Memory B cell (primary cell): ENCODE measurements around the gene DISP3.

ENCODE experiments used
- ATAC-seq: fragments of 150-1000 bp; cut with Tn5 transposase; 2 replicates; pipeline ENCODE4 v1.10.0; 2021; ENCODE audit warnings: low read depth, mild to moderate bottlenecking, moderate library complexity
- DNase-seq, 2 donors: peaks; one replicate each; pipeline ENCODE4 v3.0.0; 2022; ENCODE audit warnings: low spot score in 2 of 2
- H3K27ac Mint-ChIP-seq: one replicate; pipeline ENCODE4 v1.8.0; 2022; ENCODE audit warnings: mild to moderate bottlenecking, moderate library complexity, mixed read lengths
- H3K27me3 Mint-ChIP-seq: one replicate; pipeline ENCODE4 v1.8.0; 2022; ENCODE audit warnings: mixed read lengths
- H3K36me3 Mint-ChIP-seq: one replicate; pipeline ENCODE4 v1.8.0; 2022; ENCODE audit warnings: mild to moderate bottlenecking, mixed read lengths
- H3K4me1 Mint-ChIP-seq: one replicate; pipeline ENCODE4 v1.8.0; 2022; ENCODE audit warnings: mixed read lengths
- H3K4me3 Mint-ChIP-seq: one replicate; pipeline ENCODE4 v1.8.0; 2022; ENCODE audit warnings: mild to moderate bottlenecking, moderate library complexity, mixed read lengths
- H3K9me3 Mint-ChIP-seq: one replicate; pipeline ENCODE4 v1.8.0; 2022; ENCODE audit warnings: mixed read lengths

DISP3 gene

GRCh38 chr1:11471473-11471872 lies 7.5 kb upstream of the DISP3 start:
- peaks cover 14% of the 10 kb centered on the region for H3K27me3 Mint-ChIP-seq
- no peaks in the 10 kb centered on the region for H3K4me1 Mint-ChIP-seq
- no peaks in the 10 kb centered on the region for H3K9me3 Mint-ChIP-seq
- DNase-seq (no peak), ATAC-seq (no peak)
- peaks cover 1% of the 10 kb centered on the region for H3K36me3 Mint-ChIP-seq
- H3K4me3 Mint-ChIP-seq: no peak overlapping the region
- no peak overlapping the region for H3K27ac Mint-ChIP-seq

- peaks cover 1% of the 10 kb centered on the region for H3K36me3 Mint-ChIP-seq
- H3K4me3 Mint-ChIP-seq: no peak overlapping the region
- H3K4me1 Mint-ChIP-seq: no peaks in the 10 kb centered on the region
- ATAC-seq: no peak
- no peak overlapping the region for H3K27ac Mint-ChIP-seq
- peaks cover 14% of the 10 kb centered on the region for H3K27me3 Mint-ChIP-seq
- DNase-seq: no peak
- H3K9me3 Mint-ChIP-seq: no peaks in the 10 kb centered on the region
Measured at GRCh38 chr1:11472284-11472683, 6.7 kb upstream of the DISP3 start.

- Mint-ChIP-seq H3K4me3 (no peak overlapping the region), H3K27me3 (peaks cover 15% of the 10 kb centered on the region), H3K4me1 (no peaks in the 10 kb centered on the region), H3K9me3 (no peaks in the 10 kb centered on the region), H3K36me3 (peaks cover 1% of the 10 kb centered on the region), H3K27ac (no peak overlapping the region)
- ATAC-seq: no peak
- no peak for DNase-seq
Measured at GRCh38 chr1:11472741-11473140, 6.2 kb upstream of the DISP3 start.

- no peak overlapping the region for H3K27ac Mint-ChIP-seq
- H3K4me1 Mint-ChIP-seq: peaks cover 3% of the 10 kb centered on the region
- no peak overlapping the region for H3K4me3 Mint-ChIP-seq
- no peak for ATAC-seq
- H3K9me3 Mint-ChIP-seq: no peaks in the 10 kb centered on the region
- H3K36me3 Mint-ChIP-seq: peaks cover 1% of the 10 kb centered on the region
- H3K27me3 Mint-ChIP-seq: peaks cover 20% of the 10 kb centered on the region
- no peak for DNase-seq
Measured at GRCh38 chr1:11473491-11474034, 5.4 kb upstream of the DISP3 start.

GRCh38 chr1:11474826-11475225 lies 4.1 kb upstream of the DISP3 start:
- H3K27ac Mint-ChIP-seq: no peak overlapping the region
- peaks cover 17% of the 10 kb centered on the region for H3K27me3 Mint-ChIP-seq
- ATAC-seq: no peak
- H3K36me3 Mint-ChIP-seq: no peaks in the 10 kb centered on the region
- no peaks in the 10 kb centered on the region for H3K9me3 Mint-ChIP-seq
- H3K4me3 Mint-ChIP-seq: no peak overlapping the region
- DNase-seq: no peak
- H3K4me1 Mint-ChIP-seq: peaks cover 5% of the 10 kb centered on the region

GRCh38 chr1:11475748-11476147 lies 3.2 kb upstream of the DISP3 start:
- DNase-seq (no peak), ATAC-seq (no peak)
- Mint-ChIP-seq H3K4me3 (no peak overlapping the region), H3K4me1 (peaks cover 10% of the 10 kb centered on the region), H3K27me3 (peaks cover 23% of the 10 kb centered on the region), H3K36me3 (peaks cover under 1% of the 10 kb centered on the region), H3K27ac (no peak overlapping the region), H3K9me3 (peaks cover under 1% of the 10 kb centered on the region)

GRCh38 chr1:11479375-11479979 lies 522 bp downstream of the DISP3 start:
- peaks cover 2% of the 10 kb centered on the region for H3K9me3 Mint-ChIP-seq
- peak overlapping the region; percentile 75 for H3K4me3 Mint-ChIP-seq
- DNase-seq: peak in 1 of 2 donors; percentile 18
- ATAC-seq: no peak
- no peak overlapping the region for H3K27ac Mint-ChIP-seq
- H3K36me3 Mint-ChIP-seq: peaks cover 3% of the 10 kb centered on the region
- peaks cover 30% of the 10 kb centered on the region for H3K27me3 Mint-ChIP-seq
- H3K4me1 Mint-ChIP-seq: peaks cover 15% of the 10 kb centered on the region

- Mint-ChIP-seq H3K36me3 (peaks cover 3% of the 10 kb centered on the region), H3K27ac (no peak overlapping the region), H3K4me3 (peak overlapping the region; percentile 68), H3K4me1 (peaks cover 15% of the 10 kb centered on the region), H3K9me3 (peaks cover 2% of the 10 kb centered on the region), H3K27me3 (peaks cover 28% of the 10 kb centered on the region)
- no peak for ATAC-seq
- no peak for DNase-seq
Measured at GRCh38 chr1:11481019-11481418, 2.1 kb downstream of the DISP3 start.

GRCh38 chr1:11482198-11482597 lies 3.2 kb downstream of the DISP3 start:
- Mint-ChIP-seq H3K9me3 (peaks cover 2% of the 10 kb centered on the region), H3K27ac (no peak overlapping the region), H3K36me3 (peaks cover 3% of the 10 kb centered on the region), H3K4me1 (peaks cover 15% of the 10 kb centered on the region), H3K27me3 (peaks cover 26% of the 10 kb centered on the region), H3K4me3 (no peak overlapping the region)
- DNase-seq: no peak
- ATAC-seq: no peak

- H3K27me3 Mint-ChIP-seq: peaks cover 28% of the 10 kb centered on the region
- no peak overlapping the region for H3K4me3 Mint-ChIP-seq
- H3K9me3 Mint-ChIP-seq: peaks cover 2% of the 10 kb centered on the region
- ATAC-seq (no peak), DNase-seq (no peak)
- H3K4me1 Mint-ChIP-seq: peaks cover 15% of the 10 kb centered on the region
- peaks cover 3% of the 10 kb centered on the region for H3K36me3 Mint-ChIP-seq
- H3K27ac Mint-ChIP-seq: no peak overlapping the region
Measured at GRCh38 chr1:11482701-11483479, 3.9 kb downstream of the DISP3 start.

GRCh38 chr1:11483581-11484320 lies 4.8 kb downstream of the DISP3 start:
- no peak for ATAC-seq
- no peak for DNase-seq
- no peak overlapping the region for H3K4me3 Mint-ChIP-seq
- peaks cover 24% of the 10 kb centered on the region for H3K27me3 Mint-ChIP-seq
- H3K9me3 Mint-ChIP-seq: peaks cover 2% of the 10 kb centered on the region
- peaks cover 3% of the 10 kb centered on the region for H3K36me3 Mint-ChIP-seq
- peaks cover 13% of the 10 kb centered on the region for H3K4me1 Mint-ChIP-seq
- H3K27ac Mint-ChIP-seq: no peak overlapping the region

GRCh38 chr1:11484321-11484655 lies 5.3 kb downstream of the DISP3 start:
- peaks cover 24% of the 10 kb centered on the region for H3K27me3 Mint-ChIP-seq
- no peak overlapping the region for H3K4me3 Mint-ChIP-seq
- no peak for DNase-seq

GRCh38 chr1:11485191-11485590 lies 6.2 kb downstream of the DISP3 start:
- Mint-ChIP-seq H3K4me1 (peaks cover 8% of the 10 kb centered on the region), H3K36me3 (peaks cover 3% of the 10 kb centered on the region), H3K4me3 (no peak overlapping the region), H3K27me3 (peaks cover 22% of the 10 kb centered on the region), H3K27ac (no peak overlapping the region), H3K9me3 (peaks cover 2% of the 10 kb centered on the region)
- no peak for ATAC-seq
- no peak for DNase-seq

More at GRCh38 chr1:11484321-11484655, 5.3 kb downstream of the DISP3 start:
- peaks cover 3% of the 10 kb centered on the region for H3K36me3 Mint-ChIP-seq
- no peak overlapping the region for H3K27ac Mint-ChIP-seq
- peaks cover 2% of the 10 kb centered on the region for H3K9me3 Mint-ChIP-seq
- H3K4me1 Mint-ChIP-seq: peaks cover 13% of the 10 kb centered on the region
- ATAC-seq: no peak
